SK-N-SH (cell line): Measurements from ENCODE around the gene ARHGAP6. TPM values are rescaled to one million over a fixed set of nuclear protein-coding genes. Genes with fewer than 3 reads are reported as not detected.
"Not testable (repeated sequence)": the region's sequence is repeated elsewhere in the genome, so short reads cannot be mapped to it uniquely, and the experiment has no call there.

ENCODE experiments used
- CTCF ChIA-PET: fragments of 300-600, 350-600 bp; formaldehyde crosslinking; extraction: SDS; loops from one replicate; lab custom pipeline; 2021; lab: Yijun Ruan, JAX
- POLR2A ChIA-PET: fragments of 350-600 bp; sonication (Branson Sonifier 250); formaldehyde crosslinking; extraction: SDS; loops from one replicate; lab custom pipeline; 2020; ENCODE audit warnings: antibody characterized with exemption, inconsistent platforms; lab: Yijun Ruan, JAX
- DNase-seq: peaks from one replicate; pipeline ENCODE4 v3.0.0; 2012
- H2AFZ ChIP-seq: fragments of 200-600 bp; sonication (generic); 2 replicates; pipeline ENCODE4 v1.8.1; 2016; ENCODE audit warnings: antibody characterized with exemption, mild to moderate bottlenecking, low read depth
- H3F3A ChIP-seq: fragments of 200-600 bp; sonication (generic); replicated peaks from 2 replicates; pipeline ENCODE3; 2016; ENCODE audit warnings: antibody characterized with exemption, mild to moderate bottlenecking; ENCODE audit not compliant: insufficient read depth
- H3K27ac ChIP-seq, 2 experiments: fragments of 200-500 bp in 1 of 2; fragments of 200-600 bp in 1 of 2; sonication (Bioruptor generic) in 1 of 2; sonication (generic), shearing (Covaris generic) in 1 of 2; 2 replicates each; pipeline versions ENCODE4 v1.5.1 to v1.6.1; 2014 to 2016; ENCODE audit warnings: low read depth in 2 of 2, inconsistent platforms in 1 of 2, low read length in 1 of 2, mild to moderate bottlenecking in 1 of 2, mixed read lengths in 1 of 2
- H3K27me3 ChIP-seq: fragments of 200-600 bp; sonication (generic), shearing (Covaris generic); 2 replicates; pipeline ENCODE4 v1.6.1; 2016; ENCODE audit warnings: mixed run types; ENCODE audit not compliant: insufficient read depth
- H3K36me3 ChIP-seq, 2 experiments: fragments of 200-500 bp in 1 of 2; fragments of 200-600 bp in 1 of 2; sonication (Bioruptor generic) in 1 of 2; sonication (generic) in 1 of 2; replicated peaks in 1 of 2; 2 replicates each; pipeline versions ENCODE3 to v1.5.1; 2014 to 2016; ENCODE audit warnings: low read length in 1 of 2, mild to moderate bottlenecking in 1 of 2; ENCODE audit not compliant: insufficient read depth in 2 of 2, control insufficient read depth in 1 of 2
- H3K4me1 ChIP-seq, 2 experiments: fragments of 200-500 bp in 1 of 2; fragments of 200-600 bp in 1 of 2; sonication (Bioruptor generic) in 1 of 2; sonication (generic), shearing (Covaris generic) in 1 of 2; 2 replicates each; pipeline versions ENCODE4 v1.5.1 to v1.6.1; 2014 to 2016; ENCODE audit warnings: low read depth in 1 of 2, low read length in 1 of 2, mixed run types in 1 of 2; ENCODE audit not compliant: insufficient read depth in 2 of 2, control insufficient read depth in 1 of 2
- H3K4me2 ChIP-seq: fragments of 200-600 bp; sonication (generic), shearing (Covaris generic); 2 replicates; pipeline ENCODE4 v1.6.1; 2017; ENCODE audit warnings: mixed run types
- H3K4me3 ChIP-seq, 2 experiments: fragments of 200-500 bp in 1 of 2; fragments of 200-600 bp in 1 of 2; sonication (Bioruptor generic) in 1 of 2; sonication (generic), shearing (Covaris generic) in 1 of 2; 2 replicates each; pipeline versions ENCODE4 v1.5.1 to v1.8.1; 2014 to 2016; ENCODE audit warnings: low read depth in 2 of 2, inconsistent platforms in 1 of 2, low read length in 1 of 2, mild to moderate bottlenecking in 1 of 2, mixed read lengths in 1 of 2, moderate library complexity in 1 of 2
- H3K79me2 ChIP-seq: fragments of 200-600 bp; sonication (generic); 2 replicates; pipeline ENCODE4 v1.8.1; 2017; ENCODE audit warnings: mild to moderate bottlenecking; ENCODE audit not compliant: insufficient read depth
- H3K9ac ChIP-seq: fragments of 200-600 bp; sonication (generic); 2 replicates; pipeline ENCODE4 v1.6.1; 2017; ENCODE audit warnings: mixed run types
- H3K9me2 ChIP-seq: fragments of 200-600 bp; sonication (generic); 2 replicates; pipeline ENCODE4 v1.6.1; 2017; ENCODE audit warnings: mixed run types
- H3K9me3 ChIP-seq: fragments of 200-600 bp; sonication (generic); 2 replicates; pipeline ENCODE4 v1.6.1; 2017; ENCODE audit warnings: mixed run types, mild to moderate bottlenecking, moderate library complexity
- H4K20me1 ChIP-seq: fragments of 200-600 bp; sonication (generic); 2 replicates; pipeline ENCODE4 v1.6.1; 2017; ENCODE audit warnings: mild to moderate bottlenecking, mixed run types; ENCODE audit not compliant: insufficient read depth
- CHD2 ChIP-seq: fragments of 150-350 bp; IDR thresholded peaks from 2 replicates; pipeline ENCODE4 v1.6.1; 2018; ENCODE audit warnings: low read length; ENCODE audit not compliant: partially characterized antibody
- CTCF ChIP-seq: fragments of 200-600 bp; sonication (generic); IDR thresholded peaks from 2 replicates; pipeline ENCODE4 v1.6.1; 2017; ENCODE audit warnings: antibody characterized with exemption, mild to moderate bottlenecking, moderate library complexity
- ELF1 ChIP-seq: IDR thresholded peaks from 2 replicates; pipeline ENCODE4 v1.4.0; 2012
- EP300 ChIP-seq, 2 experiments: IDR thresholded peaks; 2 replicates each; pipeline versions ENCODE4 v1.4.0 to v1.6.1; 2012; ENCODE audit warnings: borderline replicate concordance in 1 of 2, low read depth in 1 of 2, low read length in 1 of 2
- EZH2phosphoT487 ChIP-seq: fragments of 200-600 bp; sonication (generic); IDR thresholded peaks from 2 replicates; pipeline ENCODE4 v1.6.1; 2017; ENCODE audit warnings: low read depth, mixed run types, mild to moderate bottlenecking, antibody characterized with exemption, moderate library complexity, borderline replicate concordance
- FOXM1 ChIP-seq: IDR thresholded peaks from 2 replicates; pipeline ENCODE4 v1.4.0; 2012; ENCODE audit warnings: low read depth, mild to moderate bottlenecking
- GABPA ChIP-seq: IDR thresholded peaks from 2 replicates; pipeline ENCODE4 v1.4.0; 2012; ENCODE audit warnings: low read depth, mild to moderate bottlenecking
- MEF2A ChIP-seq: IDR thresholded peaks from 2 replicates; pipeline ENCODE4 v1.4.0; 2012; ENCODE audit warnings: low read depth, borderline replicate concordance
- NFIC ChIP-seq: IDR thresholded peaks from 2 replicates; pipeline ENCODE4 v1.4.0; 2012; ENCODE audit warnings: borderline replicate concordance
- RAD21 ChIP-seq: IDR thresholded peaks from 2 replicates; pipeline ENCODE4 v1.6.1; 2012; ENCODE audit warnings: mild to moderate bottlenecking, low read length
- RCOR1 ChIP-seq: fragments of 150-350 bp; IDR thresholded peaks from 2 replicates; pipeline ENCODE4 v1.6.1; 2017; ENCODE audit warnings: antibody characterized with exemption, low read length
- RFX5 ChIP-seq: IDR thresholded peaks from 2 replicates; pipeline ENCODE4 v1.6.1; 2012; ENCODE audit warnings: mild to moderate bottlenecking, improper control_type of control experiment, low read length
- RXRA ChIP-seq: IDR thresholded peaks from 2 replicates; pipeline ENCODE4 v1.4.0; 2012; ENCODE audit warnings: low read depth, mild to moderate bottlenecking, borderline replicate concordance
- SIN3A ChIP-seq: IDR thresholded peaks from 2 replicates; pipeline ENCODE4 v1.6.1; 2012; ENCODE audit warnings: low read depth, mild to moderate bottlenecking, low read length, moderate library complexity, borderline replicate concordance
- SMC3 ChIP-seq: IDR thresholded peaks from 2 replicates; pipeline ENCODE4 v1.6.1; 2012; ENCODE audit warnings: low read depth, low read length, improper control_type of control experiment
- TAF1 ChIP-seq: IDR thresholded peaks from 2 replicates; pipeline ENCODE4 v1.6.1; 2012; ENCODE audit warnings: low read depth, mild to moderate bottlenecking, low read length, moderate library complexity, borderline replicate concordance
- TCF12 ChIP-seq: IDR thresholded peaks from 2 replicates; pipeline ENCODE4 v1.4.0; 2012
- TEAD4 ChIP-seq: IDR thresholded peaks from 2 replicates; pipeline ENCODE4 v1.4.0; 2012; ENCODE audit warnings: mild to moderate bottlenecking, borderline replicate concordance; ENCODE audit not compliant: insufficient read depth
- WGBS: methylation state at CpG from one replicate; pipeline ENCODE4 v1.1.6; 2017; ENCODE audit warnings: low lambda C conversion rate; 5-methylcytosine and 5-hydroxymethylcytosine counted together
- polyA plus RNA-seq, 3 experiments: library from polyadenylated mRNA; depleted of rRNA; stranded (reverse); fragments of >200 nt; gene quantifications; 2 replicates each; pipeline ENCODE4 v1.2.3, GENCODE V29; 2012
- TF ChIP-seq, protein P1 (sequence below): IDR thresholded peaks from 2 replicates; pipeline ENCODE4 v1.4.0; 2012; ENCODE audit warnings: low read depth, borderline replicate concordance

Gene ARHGAP6
- polyA plus RNA-seq, 1 of the 3 experiments (the other 2 are of a cell fraction) = 0.16 TPM

- H3K9me2 ChIP-seq, H4K20me1 ChIP-seq, DNase-seq, H2AFZ ChIP-seq, H3K9ac ChIP-seq, CTCF ChIA-PET, H3K27me3 ChIP-seq, H3K9me3 ChIP-seq, H3K79me2 ChIP-seq, H3K4me1 ChIP-seq, H3K36me3 ChIP-seq, POLR2A ChIA-PET, H3K4me3 ChIP-seq, H3K27ac ChIP-seq, H3F3A ChIP-seq, H3K4me2 ChIP-seq: not testable (repeated sequence)
- WGBS = 2% methylated on average over 3 of the region's 3 CpGs
Observed at GRCh38 chrX:11614253-11614652, 51.5 kb downstream of the ARHGAP6 start.

DNA sequence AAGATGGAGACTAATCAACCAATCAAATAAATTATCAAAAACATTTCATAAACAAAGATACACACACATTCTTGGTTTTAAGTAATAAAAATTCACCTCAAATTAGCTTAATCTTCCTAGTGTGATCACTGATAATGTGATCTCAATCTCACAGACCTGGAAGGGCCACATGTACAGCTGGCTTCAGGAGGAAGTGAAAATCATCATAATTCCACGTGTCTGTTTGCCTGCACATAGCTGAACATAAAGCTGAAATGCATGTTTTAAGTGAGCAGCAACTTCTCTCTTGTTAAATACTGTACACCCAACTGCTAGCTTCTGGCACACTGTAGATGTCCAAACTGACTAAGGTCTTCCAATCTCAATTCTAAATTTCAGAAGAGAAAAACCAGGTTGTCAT is 53.8 kb downstream of the ARHGAP6 start:
- Histone ChIP-seq H3K27me3 (no peaks in the 10 kb centered on the region), H3K79me2 (no peaks in the 10 kb centered on the region), H3K4me1 (no peaks in the 10 kb centered on the region), H2AFZ (no peak overlapping the region), H4K20me1 (no peaks in the 10 kb centered on the region), H3K9me2 (no peaks in the 10 kb centered on the region), H3K36me3 (no peaks in the 10 kb centered on the region), H3K9me3 (no peaks in the 10 kb centered on the region), H3K27ac (no peak overlapping the region), H3K9ac (no peak overlapping the region), H3F3A (no peaks in the 10 kb centered on the region), H3K4me3 (no peak overlapping the region), H3K4me2 (no peak overlapping the region)
- ChIA-PET CTCF (no interaction called here), POLR2A (no interaction called here)
- TF ChIP-seq SIN3A (no peak), RCOR1 (no peak), EP300 (IDR thresholded peaks at IDR 0.05; ENCODE audit: borderline replicate concordance in 1 of 2, low read depth in 1 of 2, low read length in 1 of 2) (no peak)
- 0% methylated on average over 1 of the region's 1 CpG for WGBS
- DNase-seq = no peak

GRCh38 chrX:11611161-11611560 is 54.6 kb downstream of the ARHGAP6 start:
- H3K4me1 ChIP-seq = no peaks in the 10 kb centered on the region
- no peaks in the 10 kb centered on the region for H4K20me1 ChIP-seq
- POLR2A ChIA-PET = no interaction called here
- no peak for DNase-seq
- H3K79me2 ChIP-seq = no peaks in the 10 kb centered on the region
- no peaks in the 10 kb centered on the region for H3K36me3 ChIP-seq
- no peak overlapping the region for H3K9ac ChIP-seq
- no peaks in the 10 kb centered on the region for H3K9me2 ChIP-seq
- no peak overlapping the region for H3K4me2 ChIP-seq
- TF ChIP-seq CHD2 (no peak), MEF2A (no peak), SMC3 (no peak), EZH2phosphoT487 (no peak), RFX5 (no peak), ELF1 (no peak), RXRA (no peak), RAD21 (no peak), TAF1 (no peak), GABPA (no peak), TEAD4 (no peak), TCF12 (no peak), FOXM1 (no peak), CTCF (no peak), NFIC (no peak)
- TF ChIP-seq, protein P1, sequence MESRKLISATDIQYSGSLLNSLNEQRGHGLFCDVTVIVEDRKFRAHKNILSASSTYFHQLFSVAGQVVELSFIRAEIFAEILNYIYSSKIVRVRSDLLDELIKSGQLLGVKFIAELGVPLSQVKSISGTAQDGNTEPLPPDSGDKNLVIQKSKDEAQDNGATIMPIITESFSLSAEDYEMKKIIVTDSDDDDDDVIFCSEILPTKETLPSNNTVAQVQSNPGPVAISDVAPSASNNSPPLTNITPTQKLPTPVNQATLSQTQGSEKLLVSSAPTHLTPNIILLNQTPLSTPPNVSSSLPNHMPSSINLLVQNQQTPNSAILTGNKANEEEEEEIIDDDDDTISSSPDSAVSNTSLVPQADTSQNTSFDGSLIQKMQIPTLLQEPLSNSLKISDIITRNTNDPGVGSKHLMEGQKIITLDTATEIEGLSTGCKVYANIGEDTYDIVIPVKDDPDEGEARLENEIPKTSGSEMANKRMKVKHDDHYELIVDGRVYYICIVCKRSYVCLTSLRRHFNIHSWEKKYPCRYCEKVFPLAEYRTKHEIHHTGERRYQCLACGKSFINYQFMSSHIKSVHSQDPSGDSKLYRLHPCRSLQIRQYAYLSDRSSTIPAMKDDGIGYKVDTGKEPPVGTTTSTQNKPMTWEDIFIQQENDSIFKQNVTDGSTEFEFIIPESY = no peak
- TF ChIP-seq, all 33 proteins: peak for 0
- Histone ChIP-seq H3K4me3 (no peak overlapping the region), H3K27me3 (no peaks in the 10 kb centered on the region), H3K27ac (no peak overlapping the region), H3K9me3 (no peaks in the 10 kb centered on the region), H2AFZ (no peak overlapping the region), H3F3A (no peaks in the 10 kb centered on the region)
- CTCF ChIA-PET = no interaction called here
- WGBS = 0% methylated on average over 1 of the region's 1 CpG
